Uterus (tissue), 2 donors: ENCODE data around the gene GNA12.

Experiments
- CTCF ChIP-seq, 4 experiments: fragments of 200-600 bp in 2 of 4; fragments of 450-650 bp in 2 of 4; sonication (generic) in 2 of 4; IDR thresholded peaks; one replicate each; pipeline ENCODE4 v1.5.1; 2016 to 2019; ENCODE audit warnings: antibody characterized with exemption in 4 of 4, mild to moderate bottlenecking in 2 of 4, moderate library complexity in 1 of 4
- POLR2A ChIP-seq, 2 donors: fragments of 450-650 bp; IDR thresholded peaks; one replicate each; pipeline ENCODE4 v1.6.1; 2016; ENCODE audit warnings: antibody characterized with exemption in 2 of 2, mild to moderate bottlenecking in 1 of 2, moderate library complexity in 1 of 2

- no peak for TF ChIP-seq CTCF (IDR thresholded peaks at IDR 0.05)
- TF ChIP-seq POLR2A (IDR thresholded peaks at IDR 0.05): no peak
These were observed 86.7 kb downstream of the GNA12 start for GRCh38 chr7:2757361-2757903.
